ENCODE measurements around the gene IL17REL. TPM values are rescaled to one million over a fixed set of nuclear protein-coding genes. Genes with fewer than 3 reads are reported as not detected.

Gene IL17REL
- total and polyA plus RNA-seq, 2 of the 13 experiments (the other 11 are each of a cell fraction or from before 2014, with no cell fraction given) = not detected

DNA sequence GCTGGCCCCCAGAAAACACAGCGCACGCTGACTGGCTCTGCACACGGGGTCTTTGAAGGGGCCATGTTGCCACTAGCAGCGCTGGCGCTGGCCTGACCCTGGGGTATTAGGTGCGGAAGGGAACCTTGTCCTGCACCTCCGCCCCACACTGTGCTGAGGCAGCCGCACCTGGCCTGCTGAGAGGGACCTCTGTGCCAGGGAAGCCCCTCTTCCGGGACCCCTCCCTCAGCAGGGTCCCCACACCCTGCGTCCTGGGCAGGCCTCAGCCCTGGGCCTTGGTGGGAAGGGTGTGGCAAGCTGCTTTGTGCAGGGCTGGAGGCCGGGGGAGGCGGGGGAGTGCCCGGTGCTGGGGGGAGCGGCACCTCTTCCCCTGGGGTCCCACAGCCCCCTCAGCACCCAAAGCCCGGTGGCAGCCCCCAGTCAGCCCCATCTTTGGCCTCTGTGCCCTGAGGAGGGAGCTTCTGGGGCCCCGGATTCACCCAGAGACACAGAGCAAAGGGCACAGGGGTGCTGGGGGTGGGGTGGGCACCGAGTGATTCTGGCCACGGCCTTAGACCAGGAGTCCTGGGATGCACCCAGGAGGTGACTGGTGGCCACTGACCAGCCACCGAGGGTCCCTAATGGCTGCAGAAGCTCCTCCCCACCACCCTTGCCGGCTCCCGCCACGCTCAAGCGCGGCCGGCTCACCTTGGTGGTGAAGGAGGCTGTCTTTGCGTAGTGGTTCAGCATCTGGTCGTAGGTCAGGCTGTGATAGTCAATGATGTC lies 34.1 kb upstream of the IL17REL start:
- Histone ChIP-seq H3K9me3 (ENCODE audit: low read length) (no peaks in the 10 kb centered on the region), H3K36me3 (replicated peaks in 1 of 2; ENCODE audit: control insufficient read depth in 1 of 2, insufficient read depth in 2 of 2, low read length in 2 of 2) (no peaks in the 10 kb centered on the region), H3K79me2 (ENCODE audit: insufficient read depth, low read length) (no peaks in the 10 kb centered on the region), H3K4me2 (ENCODE audit: low read depth, low read length) (no peak overlapping the region), H3K4me3 (replicated peaks in 1 of 3; ENCODE audit: insufficient read depth in 1 of 3, low read depth in 2 of 3, low read length in 3 of 3) (no peak overlapping the region), H4K20me1 (ENCODE audit: insufficient read depth, low read length) (no peaks in the 10 kb centered on the region), H3K9ac (ENCODE audit: insufficient read depth, low read depth, low read length) (no peak overlapping the region), H3K27me3 (ENCODE audit: control insufficient read depth in 1 of 2, insufficient read depth in 2 of 2, low read length in 2 of 2) (peaks cover 1 to 54% of the 10 kb centered on the region in 2 experiments; a peak in 4 of 5 replicates), H2AFZ (ENCODE audit: low read length) (no peak overlapping the region), H3K27ac (ENCODE audit: extremely low read length, insufficient read depth, low read length) (no peak overlapping the region), H3K4me1 (ENCODE audit: insufficient read depth, low read length) (no peaks in the 10 kb centered on the region)
- DNase-seq (ENCODE audit: low spot score) (no peak), ATAC-seq (no peak; the same call in 2 of the 3 replicates), FAIRE-seq (no peak)
- no TSS peak for BruUV-seq (replicated peaks)
- intact Hi-C loops (cut with micrococcal nuclease; ENCODE audit: unreplicated experiment) = no loop called here
- 47% methylated on average over 6 of the region's 27 CpGs for WGBS (ENCODE audit: low lambda C conversion rate)
- TF ChIP-seq, protein P1, sequence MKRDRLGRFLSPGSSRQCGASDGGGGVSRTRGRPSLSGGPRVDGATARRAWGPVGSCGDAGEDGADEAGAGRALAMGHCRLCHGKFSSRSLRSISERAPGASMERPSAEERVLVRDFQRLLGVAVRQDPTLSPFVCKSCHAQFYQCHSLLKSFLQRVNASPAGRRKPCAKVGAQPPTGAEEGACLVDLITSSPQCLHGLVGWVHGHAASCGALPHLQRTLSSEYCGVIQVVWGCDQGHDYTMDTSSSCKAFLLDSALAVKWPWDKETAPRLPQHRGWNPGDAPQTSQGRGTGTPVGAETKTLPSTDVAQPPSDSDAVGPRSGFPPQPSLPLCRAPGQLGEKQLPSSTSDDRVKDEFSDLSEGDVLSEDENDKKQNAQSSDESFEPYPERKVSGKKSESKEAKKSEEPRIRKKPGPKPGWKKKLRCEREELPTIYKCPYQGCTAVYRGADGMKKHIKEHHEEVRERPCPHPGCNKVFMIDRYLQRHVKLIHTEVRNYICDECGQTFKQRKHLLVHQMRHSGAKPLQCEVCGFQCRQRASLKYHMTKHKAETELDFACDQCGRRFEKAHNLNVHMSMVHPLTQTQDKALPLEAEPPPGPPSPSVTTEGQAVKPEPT (CRISPR knock-in tag; IDR thresholded peaks at IDR 0.05; ENCODE audit: low read depth) = no peak
- no peak for TF ChIP-seq ZNF850 (CRISPR knock-in tag; conservative IDR thresholded peaks at IDR 0.05)
- POLR2A ChIA-PET = no interaction called here
- CTCF ChIA-PET (ENCODE audit: low intra/inter-chr PET ratio, low total read pairs) = no interaction called here
- in situ Hi-C loops (cut with HindIII; ENCODE audit: extremely low pct_ligation_motif_present, low pct_unique_long_range_greater_than_20kb) = no loop called here

DNA sequence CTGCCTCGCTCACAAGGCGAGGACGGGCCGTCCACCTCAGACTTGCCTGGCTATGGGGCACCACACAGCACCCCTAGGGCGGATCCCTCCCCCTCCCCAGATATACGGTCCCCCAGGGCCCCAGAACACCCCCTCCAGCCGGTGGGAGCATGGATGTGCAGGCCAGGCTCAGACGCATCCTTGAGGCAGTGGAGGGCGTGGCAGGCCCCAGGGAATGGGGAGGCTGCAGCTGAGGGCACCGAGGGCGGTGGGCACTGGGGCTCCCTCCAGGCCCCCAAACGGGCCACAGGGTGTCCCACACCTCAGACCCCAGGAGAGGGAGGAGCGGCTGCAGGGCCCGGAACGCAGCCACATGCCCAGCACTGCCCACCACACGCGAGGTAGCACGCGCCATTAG lies 33.5 kb upstream of the IL17REL start:
- Histone ChIP-seq H3K27me3 (ENCODE audit: control insufficient read depth in 1 of 2, insufficient read depth in 2 of 2, low read length in 2 of 2) (peaks cover 3 to 60% of the 10 kb centered on the region in 2 experiments), H4K20me1 (ENCODE audit: insufficient read depth, low read length) (no peaks in the 10 kb centered on the region), H2AFZ (ENCODE audit: low read length) (no peak overlapping the region), H3K4me2 (ENCODE audit: low read depth, low read length) (no peak overlapping the region), H3K36me3 (replicated peaks in 1 of 2; ENCODE audit: control insufficient read depth in 1 of 2, insufficient read depth in 2 of 2, low read length in 2 of 2) (no peaks in the 10 kb centered on the region), H3K9ac (ENCODE audit: insufficient read depth, low read depth, low read length) (no peak overlapping the region), H3K4me1 (ENCODE audit: insufficient read depth, low read length) (no peaks in the 10 kb centered on the region), H3K27ac (ENCODE audit: extremely low read length, insufficient read depth, low read length) (no peak overlapping the region), H3K9me3 (ENCODE audit: low read length) (no peaks in the 10 kb centered on the region), H3K4me3 (replicated peaks in 1 of 3; ENCODE audit: insufficient read depth in 1 of 3, low read depth in 2 of 3, low read length in 3 of 3) (no peak overlapping the region), H3K79me2 (ENCODE audit: insufficient read depth, low read length) (no peaks in the 10 kb centered on the region)
- CTCF ChIA-PET (ENCODE audit: low intra/inter-chr PET ratio, low total read pairs) = no interaction called here
- FAIRE-seq = no peak
- ATAC-seq = no peak
- WGBS (ENCODE audit: low lambda C conversion rate) = no CpG with 5 or more reads among the region's 19 CpGs
- TF ChIP-seq NFKBIZ (CRISPR knock-in tag; IDR thresholded peaks at IDR 0.05) (no peak), RFX1 (IDR thresholded peaks at IDR 0.05) (no peak)
- POLR2A ChIA-PET = no interaction called here
- no peak for DNase-seq (ENCODE audit: low spot score)
- no TSS peak for BruUV-seq (replicated peaks)
- intact Hi-C loops (cut with micrococcal nuclease; ENCODE audit: unreplicated experiment) = no loop called here
- in situ Hi-C loops (cut with HindIII; ENCODE audit: extremely low pct_ligation_motif_present, low pct_unique_long_range_greater_than_20kb) = no loop called here

All from HepG2 (cell line).